Lung (tissue), 12 donors: ENCODE results near the gene CHN2. TPM values are rescaled to one million over a fixed set of nuclear protein-coding genes. Genes with fewer than 3 reads are reported as not detected.

Experiments used
- ATAC-seq: fragments of 200-7000 bp; cut with Tn5 transposase; one replicate; pipeline ENCODE4 v1.9.1; 2020; ENCODE audit warnings: moderate number of reproducible peaks; ENCODE audit not compliant: insufficient read depth, low FRiP score
- DNase-seq, 3 donors: peaks; one replicate each; pipeline ENCODE4 v3.0.0-alpha.2; 2013 to 2017
- H3K27ac ChIP-seq, 2 donors: one replicate each; pipeline ENCODE4 v1.5.1; 2013; ENCODE audit warnings: mild to moderate bottlenecking in 2 of 2, moderate library complexity in 2 of 2, control low read depth in 1 of 2, inconsistent platforms in 1 of 2, low read depth in 1 of 2, low read length in 1 of 2
- H3K27me3 ChIP-seq, 3 donors: one replicate each; pipeline ENCODE4 v1.5.1; 2013; ENCODE audit warnings: low read length in 2 of 3; ENCODE audit not compliant: control insufficient read depth in 3 of 3, insufficient read depth in 3 of 3
- H3K36me3 ChIP-seq, 4 donors: one replicate each; pipeline ENCODE4 v1.5.1; 2013; ENCODE audit warnings: low read length in 4 of 4, mild to moderate bottlenecking in 1 of 4, moderate library complexity in 1 of 4; ENCODE audit not compliant: control insufficient read depth in 4 of 4, insufficient read depth in 4 of 4
- H3K4me1 ChIP-seq, 5 donors: one replicate each; pipeline ENCODE4 v1.5.1; 2013; ENCODE audit warnings: low read length in 5 of 5, mild to moderate bottlenecking in 2 of 5, moderate library complexity in 1 of 5; ENCODE audit not compliant: control insufficient read depth in 5 of 5, insufficient read depth in 5 of 5
- H3K4me3 ChIP-seq: one replicate; pipeline ENCODE4 v1.5.1; 2013; ENCODE audit warnings: mild to moderate bottlenecking, control low read depth, moderate library complexity
- H3K9ac ChIP-seq, 2 donors: one replicate each; pipeline ENCODE4 v1.5.1; 2013; ENCODE audit warnings: low read length in 2 of 2, control low read depth in 1 of 2; ENCODE audit not compliant: insufficient read depth in 1 of 2
- H3K9me3 ChIP-seq, 4 donors: one replicate each; pipeline ENCODE4 v1.5.1; 2013; ENCODE audit warnings: low read length in 3 of 4, mild to moderate bottlenecking in 1 of 4, moderate library complexity in 1 of 4; ENCODE audit not compliant: control insufficient read depth in 4 of 4, insufficient read depth in 3 of 4
- CTCF ChIP-seq: IDR thresholded peaks from 2 replicates; pipeline ENCODE4 v1.5.1; 2012; ENCODE audit warnings: mild to moderate bottlenecking; ENCODE audit errors: control extremely low read depth, extremely low read depth
- WGBS, 2 donors: extraction: QIAGEN DNeasy Blood & Tissue Kit; methylation state at CpG; one replicate each; pipeline ENCODE4 v1.1.7; 2013; 5-methylcytosine and 5-hydroxymethylcytosine counted together
- polyA plus RNA-seq, 2 donors: library from polyadenylated mRNA; stranded (reverse); fragments of 200-250 nt; gene quantifications; one replicate each; pipeline ENCODE4 v1.2.1, GENCODE V29; 2013
- total RNA-seq, 2 donors: library from RNA; depleted of rRNA in 1 of 2; stranded (reverse); fragments of >200 nt in 1 of 2; gene quantifications; one replicate each; pipeline ENCODE4 v1.2.1, GENCODE V29; 2014 to 2021
- donor health status: control.
- donor health status: control.
- donor health status: Bipolar disorder and iron deficiency.
- donor health status: healthy.
- donor health status: DM: yes; HTN: yes; CAD: no.

Gene CHN2
- total and polyA plus RNA-seq, 4 donors: 3.2 to 11.0 (median 6.7) TPM

DNA sequence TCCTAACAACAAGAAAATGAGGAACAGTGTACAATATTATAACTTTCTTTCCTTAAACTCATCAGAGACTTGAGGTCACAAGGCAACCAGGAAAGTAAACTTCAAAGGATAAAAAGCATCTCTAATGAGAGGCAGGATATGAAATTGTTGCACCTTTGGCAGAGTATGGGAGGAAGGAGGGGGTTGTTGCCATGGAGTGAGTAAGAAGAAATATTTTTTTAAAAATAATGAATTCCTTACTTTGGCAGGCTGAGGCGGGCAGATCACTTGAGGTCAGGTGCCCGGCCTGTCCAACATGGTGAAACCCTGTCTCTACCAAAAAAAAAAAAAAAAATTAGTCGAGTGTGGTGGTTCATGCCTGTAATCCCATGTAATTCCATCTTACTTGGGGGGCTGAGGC lies 21.1 kb upstream of the CHN2 start:
- ATAC-seq (no peak), DNase-seq (no peak)
- no peak overlapping the region for H3K4me3 ChIP-seq
- peaks cover 0 to 7% (median 0%) of the 10 kb centered on the region in 5 donors for H3K4me1 ChIP-seq
- no peak overlapping the region for H3K9ac ChIP-seq
- TF ChIP-seq CTCF: no peak
- no peaks in the 10 kb centered on the region for H3K27me3 ChIP-seq
- H3K27ac ChIP-seq: peak overlapping the region in 1 of 2 donors; percentile 4
- 81 to 86% methylated on average over 3 of the region's 3 CpGs for WGBS, 2 donors
- peaks cover 0 to 2% (median 0%) of the 10 kb centered on the region in 4 donors for H3K9me3 ChIP-seq
- H3K36me3 ChIP-seq: no peaks in the 10 kb centered on the region

DNA sequence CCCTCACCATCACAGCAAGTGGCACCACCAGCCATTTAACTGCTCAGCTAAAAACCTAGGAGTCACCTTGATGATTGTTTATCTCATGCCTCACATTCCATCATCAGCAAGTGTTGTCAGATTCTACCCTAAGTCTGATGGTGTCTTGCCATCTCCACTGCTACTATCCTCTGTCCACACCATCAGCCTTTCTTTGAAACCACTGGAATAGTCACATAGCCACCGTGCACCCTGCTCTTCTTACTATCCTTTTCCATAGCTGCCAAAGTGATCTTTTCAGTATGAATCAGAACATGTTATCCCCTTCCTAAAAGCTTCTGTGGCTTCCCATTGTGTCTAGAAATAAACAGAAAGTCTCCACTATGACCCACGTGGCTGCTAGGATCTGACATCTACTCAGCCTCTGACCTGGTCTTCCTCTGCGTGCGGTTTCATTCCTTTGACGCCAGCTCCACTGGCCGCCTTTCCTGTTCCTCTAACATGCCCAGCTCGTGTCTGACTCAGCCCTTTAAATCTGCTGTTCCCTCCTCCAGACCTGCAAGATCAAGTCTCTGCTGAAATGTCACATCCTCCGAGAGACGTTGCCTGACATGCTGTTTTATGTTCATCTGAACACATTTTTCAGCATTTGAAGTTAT lies 16.5 kb upstream of the CHN2 start:
- DNase-seq: peak in 2 of 3 donors; percentile 22 to 52
- H3K4me3 ChIP-seq: no peak overlapping the region
- WGBS, 2 donors: 27 to 34% methylated on average over 9 of the region's 9 CpGs
- peaks cover 0 to 2% (median 0%) of the 10 kb centered on the region in 4 donors for H3K9me3 ChIP-seq
- no peaks in the 10 kb centered on the region for H3K27me3 ChIP-seq
- no peak overlapping the region for H3K9ac ChIP-seq
- no peak overlapping the region for H3K27ac ChIP-seq
- no peaks in the 10 kb centered on the region for H3K36me3 ChIP-seq
- ATAC-seq: peak; percentile 62
- H3K4me1 ChIP-seq: peaks cover 0 to 6% (median 0%) of the 10 kb centered on the region in 5 donors
- TF ChIP-seq CTCF: no peak

DNA sequence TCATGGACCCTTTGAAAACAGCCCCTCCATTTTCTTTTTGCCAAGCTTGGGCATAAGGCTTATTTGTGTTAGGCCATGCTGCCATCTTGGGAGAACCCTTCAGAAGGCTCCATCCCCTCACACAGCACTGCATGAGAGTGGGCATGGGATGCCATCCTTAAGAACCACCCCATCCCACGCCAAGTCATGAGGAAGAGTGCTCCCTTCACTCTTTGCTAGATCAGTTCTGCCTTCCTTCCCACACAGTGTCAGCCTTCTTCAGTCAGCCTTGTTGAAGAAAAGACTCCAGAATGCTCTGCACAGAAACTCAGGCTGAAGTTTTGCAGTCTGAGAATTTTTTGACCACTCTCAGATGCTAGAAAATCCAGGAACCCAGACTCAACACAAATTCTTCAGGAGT lies 15.5 kb upstream of the CHN2 start:
- no peak overlapping the region for H3K27ac ChIP-seq
- DNase-seq: no peak
- no peaks in the 10 kb centered on the region for H3K27me3 ChIP-seq
- H3K9me3 ChIP-seq: peaks cover 0 to 2% (median 0%) of the 10 kb centered on the region in 4 donors
- H3K36me3 ChIP-seq: no peaks in the 10 kb centered on the region
- ATAC-seq: no peak
- 68 to 94% methylated on average over 1 of the region's 1 CpG for whole genome bisulfite sequencing, 2 donors
- TF ChIP-seq CTCF: no peak
- no peak overlapping the region for H3K4me3 ChIP-seq
- H3K4me1 ChIP-seq: peaks cover 0 to 3% (median 0%) of the 10 kb centered on the region in 5 donors
- H3K9ac ChIP-seq: no peak overlapping the region

DNA sequence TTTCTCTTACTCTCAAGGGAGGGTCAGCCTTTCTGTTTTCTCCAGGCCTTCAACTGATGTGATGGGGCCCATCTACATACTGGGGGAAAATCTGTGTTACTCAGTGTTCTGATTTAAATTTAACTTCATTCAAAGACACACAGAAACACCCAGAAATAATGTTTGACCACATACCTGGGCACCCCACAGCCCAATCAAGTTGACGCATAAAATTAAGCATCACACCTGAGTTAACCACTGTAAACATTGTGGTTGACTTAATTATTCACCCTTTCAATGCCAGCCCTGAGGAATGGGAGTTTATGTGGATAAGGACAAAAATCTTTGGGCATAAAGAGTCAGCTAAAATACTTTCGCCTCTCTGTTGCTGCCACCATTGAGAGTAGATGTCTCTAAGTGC lies 10.0 kb upstream of the CHN2 start:
- Histone ChIP-seq H3K36me3 (no peaks in the 10 kb centered on the region), H3K9me3 (no peaks in the 10 kb centered on the region), H3K9ac (no peak overlapping the region), H3K4me3 (no peak overlapping the region), H3K4me1 (no peaks in the 10 kb centered on the region), H3K27me3 (peaks cover 0 to 3% (median 0%) of the 10 kb centered on the region in 3 donors), H3K27ac (no peak overlapping the region)
- no peak for TF ChIP-seq CTCF
- ATAC-seq: no peak
- DNase-seq: no peak
- 92 to 94% methylated on average over 2 of the region's 2 CpGs for WGBS, 2 donors
